Erythroblast (primary cell): ENCODE results near the gene TEX44.

ENCODE experiments used
- GATA1 ChIP-seq: IDR thresholded peaks from 2 replicates; pipeline ENCODE4 v1.6.1; 2011; ENCODE audit warnings: low read depth, mild to moderate bottlenecking, control low read depth, low read length, moderate library complexity
- POLR2A ChIP-seq: IDR thresholded peaks from 2 replicates; pipeline ENCODE4 v1.6.1; 2011; ENCODE audit warnings: mild to moderate bottlenecking, low read length

GRCh38 chr2:231552752-231553151 lies 39.9 kb upstream of the TEX44 start:
- no peak for TF ChIP-seq POLR2A
- no peak for TF ChIP-seq GATA1
